Activated naive CD4-positive, alpha-beta T cell treated with anti-CD3 and anti-CD28 coated beads, Interleukin-2, amount 50 U/mL, for 72 hours (primary cell): ENCODE measurements around the gene IL34. TPM values are rescaled to one million over a fixed set of nuclear protein-coding genes. Genes with fewer than 3 reads are reported as not detected.

Experiments used
- total RNA-seq, 2 donors: library from RNA; stranded (reverse); gene quantifications; one replicate each; pipeline ENCODE4 v1.2.3, GENCODE V29; 2022

IL34 gene
- total RNA-seq, 2 donors from 2014 or later = not detected

Other genes with a start within 250 kb of the IL34 start
- gene ST3GAL2, start 207.5 kb upstream of the IL34 start, total RNA-seq = 10 to 100 TPM; 13.9 to 18.2 TPM
- 10 to 100 TPM in 1 of 2 donors, 1 to 10 TPM in 1; 6.1 to 16.6 TPM for gene FCSK, start 192.0 kb upstream of the IL34 start, total RNA-seq
- 10 to 100 TPM; 37.5 to 41.2 TPM for gene COG4, start 123.0 kb upstream of the IL34 start, total RNA-seq
- gene SF3B3, start 122.7 kb upstream of the IL34 start, total RNA-seq = 100 to 1,000 TPM; 308 to 543 TPM
- gene MTSS2, start 39.5 kb downstream of the IL34 start, total RNA-seq = 1 to 10 TPM in 1 of 2 donors, under 1 TPM in 1; 0.82 to 1.8 TPM
- gene VAC14, start 154.6 kb downstream of the IL34 start, total RNA-seq = 10 to 100 TPM; 22.5 to 28.8 TPM